HG02759 (cell line): ENCODE results near the gene KL.

Source experiments
- ATAC-seq: cut with Tn5 transposase; IDR thresholded peaks from one replicate; pipeline ENCODE4 v1.9.1; 2021; ENCODE audit warnings: mild to moderate bottlenecking, moderate library complexity; ENCODE audit not compliant: unreplicated experiment

Gene KL

DNA sequence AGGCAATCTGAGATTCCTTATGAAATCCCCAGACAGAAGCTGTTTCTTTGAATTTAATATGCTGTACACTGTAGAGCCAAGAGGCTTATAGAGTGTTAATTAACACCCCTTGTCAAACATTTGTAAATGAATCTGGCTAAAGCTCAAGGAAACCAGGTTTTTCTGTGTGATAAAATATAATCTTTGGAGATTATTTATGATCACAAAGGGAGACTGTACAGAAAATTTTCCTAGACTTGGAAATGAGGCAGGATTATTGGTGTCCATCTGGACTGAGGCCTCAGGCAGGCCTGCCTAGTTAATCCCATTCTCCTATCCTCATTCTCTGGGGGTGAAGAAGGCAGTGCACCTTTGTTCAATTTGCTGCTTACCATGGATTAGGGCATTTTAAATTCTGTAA lies 17.8 kb downstream of the KL start:
- ATAC-seq, result no peak

DNA sequence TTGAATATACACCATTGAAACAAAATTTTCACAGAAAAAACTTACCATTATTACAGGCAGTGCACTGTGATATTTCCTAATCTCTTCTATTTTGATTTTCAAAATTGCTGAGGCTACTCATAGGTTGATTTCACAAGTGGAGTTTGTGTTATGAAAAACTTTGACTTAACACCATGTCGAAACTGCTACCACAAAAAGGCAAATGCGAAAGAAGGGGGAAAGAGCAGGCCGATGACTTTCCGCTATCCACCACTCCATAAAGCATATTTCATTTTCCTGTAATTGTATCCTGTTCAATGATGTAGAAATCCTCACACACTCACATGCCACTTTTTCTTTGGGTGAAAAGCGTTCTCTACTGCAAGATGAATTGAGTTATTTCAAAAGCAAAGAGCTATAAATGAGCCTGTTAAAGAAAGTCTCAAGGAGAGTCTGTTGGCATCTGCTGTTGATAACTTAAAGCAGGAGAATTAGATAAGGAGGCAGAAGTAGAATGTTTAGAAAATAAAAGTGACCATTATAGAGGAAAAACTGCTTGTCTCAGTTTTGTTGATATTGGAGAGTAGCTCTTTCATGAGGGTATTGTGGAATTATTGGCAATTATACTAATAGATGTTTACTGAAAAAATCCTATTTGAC lies 18.8 kb downstream of the KL start:
- ATAC-seq, result no peak

DNA sequence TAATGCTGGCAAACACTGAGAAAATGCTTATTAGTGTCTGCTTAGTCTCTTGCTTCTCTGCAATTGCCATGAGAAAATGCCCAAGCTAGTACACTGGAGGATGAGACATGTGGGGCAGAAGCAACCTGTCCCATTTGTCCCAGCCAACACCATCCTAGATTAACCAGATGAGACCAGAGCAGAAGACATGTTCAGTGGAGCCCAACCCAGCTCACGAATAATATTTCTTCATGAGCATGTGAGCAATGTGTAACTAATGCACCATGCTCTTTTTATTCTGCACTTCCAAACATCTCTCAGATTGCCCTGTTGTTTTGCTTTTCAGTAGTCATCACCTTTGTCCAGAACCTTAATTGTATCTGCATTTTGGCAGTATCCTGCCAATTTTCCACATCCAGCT lies 21.4 kb downstream of the KL start:
- ATAC-seq, result no peak

GRCh38 chr13:33040090-33040489 lies 23.9 kb downstream of the KL start:
- ATAC-seq, result no peak

GRCh38 chr13:33045851-33046592 lies 29.8 kb downstream of the KL start:
- no peak for ATAC-seq

- no peak for ATAC-seq
Measured at GRCh38 chr13:33050161-33050560, 33.9 kb downstream of the KL start.

GRCh38 chr13:33051632-33052031 lies 35.4 kb downstream of the KL start:
- peak; percentile 75 for ATAC-seq

DNA sequence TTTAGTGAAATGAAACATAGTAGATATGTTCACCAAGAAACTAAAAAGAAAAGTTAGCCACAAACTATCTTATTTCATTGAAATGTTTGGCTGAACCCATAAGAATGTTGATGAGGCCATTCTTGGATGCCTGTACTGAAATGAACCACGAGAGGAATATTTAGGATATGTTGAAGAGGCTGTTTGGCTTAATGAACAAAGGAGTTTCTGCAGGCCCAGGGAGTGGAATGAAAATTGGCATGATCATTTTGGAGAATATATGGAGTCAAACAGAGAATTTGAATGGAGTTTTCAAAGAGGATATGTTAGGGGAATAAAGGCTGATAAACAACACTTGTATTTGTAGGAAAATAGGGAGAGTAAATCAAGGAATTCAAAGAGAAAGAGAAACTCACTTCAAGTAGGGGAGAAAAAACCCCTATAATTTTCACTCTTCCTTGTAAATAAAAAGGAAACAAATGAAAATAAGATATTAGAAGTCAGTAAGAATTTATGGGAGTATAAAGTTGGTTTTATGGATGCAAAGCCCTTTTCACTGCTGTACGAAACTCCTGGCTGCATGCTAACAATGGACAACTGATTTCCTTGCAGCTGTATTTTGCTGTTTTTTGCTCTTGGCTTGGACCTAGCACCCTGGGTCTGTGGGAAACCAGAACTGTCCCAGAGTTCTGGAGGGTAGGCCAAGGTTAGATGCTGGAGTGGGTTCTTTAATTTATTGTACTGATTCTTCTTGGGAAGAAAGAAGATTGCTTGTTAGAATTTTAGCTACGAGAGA lies 36.5 kb downstream of the KL start:
- ATAC-seq, result no peak

DNA sequence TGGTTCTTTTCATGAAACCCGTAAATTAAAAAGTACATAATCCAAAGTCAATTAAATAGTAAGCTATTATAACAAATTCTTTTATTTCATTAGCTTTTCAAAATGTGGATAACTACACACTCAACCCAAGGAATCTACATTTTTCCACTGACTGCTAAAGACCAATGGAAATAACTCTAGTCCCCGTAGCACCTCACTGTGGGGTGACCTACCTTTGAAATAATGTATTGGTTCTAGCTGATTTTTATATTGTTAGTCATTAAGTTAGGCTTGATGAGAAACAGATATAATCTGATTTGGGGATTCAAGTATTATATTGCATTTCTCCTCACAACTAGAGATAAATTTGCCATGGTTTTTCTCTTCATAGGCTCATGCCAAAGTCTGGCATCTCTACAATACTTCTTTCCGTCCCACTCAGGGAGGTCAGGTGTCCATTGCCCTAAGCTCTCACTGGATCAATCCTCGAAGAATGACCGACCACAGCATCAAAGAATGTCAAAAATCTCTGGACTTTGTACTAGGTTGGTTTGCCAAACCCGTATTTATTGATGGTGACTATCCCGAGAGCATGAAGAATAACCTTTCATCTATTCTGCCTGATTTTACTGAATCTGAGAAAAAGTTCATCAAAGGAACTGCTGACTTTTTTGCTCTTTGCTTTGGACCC lies 37.3 kb downstream of the KL start:
- no peak for ATAC-seq

DNA sequence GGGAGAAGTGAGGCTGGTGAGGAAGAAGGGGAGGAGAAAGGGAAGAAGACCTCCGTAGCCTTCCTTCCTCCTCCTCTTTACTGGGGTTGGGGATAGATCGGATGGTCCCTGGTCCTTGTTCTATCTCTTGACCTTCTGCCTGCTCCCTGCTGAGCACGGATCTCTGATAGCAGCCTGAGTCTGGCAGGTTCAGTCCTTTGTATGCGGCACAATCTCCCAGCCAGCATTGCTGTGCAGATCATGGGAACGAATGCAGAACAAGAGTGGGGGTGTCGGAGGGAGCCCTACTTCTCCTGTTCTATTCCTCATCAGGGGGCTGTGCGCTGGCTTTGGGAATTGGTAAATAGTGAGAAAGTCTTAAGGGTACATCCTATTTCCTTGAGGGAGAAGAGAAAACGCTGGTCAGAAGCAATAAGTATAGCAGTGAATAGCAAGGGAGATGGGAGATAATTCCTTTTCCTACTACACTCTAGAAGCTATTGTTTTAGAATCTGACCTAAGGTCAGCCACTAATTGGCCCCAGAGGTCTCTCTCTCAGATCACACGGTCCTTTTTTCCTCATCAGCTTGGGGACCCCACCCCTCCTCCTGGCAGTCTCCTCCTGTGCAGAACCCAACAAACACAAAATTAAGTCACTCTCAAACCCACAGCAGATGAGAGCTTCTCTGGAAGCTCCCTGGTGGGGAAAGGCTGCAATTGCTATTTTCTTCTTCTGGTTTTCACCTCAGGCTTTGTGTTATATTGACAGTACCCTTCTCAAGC lies 41.0 kb downstream of the KL start:
- peak; percentile 67 for ATAC-seq

DNA sequence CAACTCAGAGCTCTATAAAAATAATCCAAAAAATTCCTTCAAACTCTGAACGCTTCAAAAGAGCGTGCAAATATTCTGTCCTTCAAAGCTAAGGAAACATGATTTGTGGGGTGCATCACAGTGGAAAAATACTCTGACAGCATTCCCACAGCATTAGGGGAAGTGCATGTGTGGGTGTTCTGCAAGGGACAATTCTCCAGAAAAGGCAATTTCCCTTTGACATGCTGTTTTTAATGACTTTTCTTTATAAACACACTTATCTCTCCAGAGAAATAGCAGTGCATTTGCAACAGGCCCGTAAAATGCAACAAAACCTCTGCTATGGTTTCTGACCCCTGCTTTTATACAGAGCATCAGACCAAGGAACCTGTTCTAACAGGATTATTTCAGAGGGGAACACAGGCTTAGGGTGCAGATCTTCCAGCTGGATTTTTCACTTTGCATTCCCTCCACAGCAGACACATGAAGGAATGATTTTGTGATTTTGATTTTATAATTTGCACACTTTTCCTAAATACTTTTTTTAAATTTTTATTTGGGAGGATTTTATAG lies 42.6 kb downstream of the KL start:
- no peak for ATAC-seq

DNA sequence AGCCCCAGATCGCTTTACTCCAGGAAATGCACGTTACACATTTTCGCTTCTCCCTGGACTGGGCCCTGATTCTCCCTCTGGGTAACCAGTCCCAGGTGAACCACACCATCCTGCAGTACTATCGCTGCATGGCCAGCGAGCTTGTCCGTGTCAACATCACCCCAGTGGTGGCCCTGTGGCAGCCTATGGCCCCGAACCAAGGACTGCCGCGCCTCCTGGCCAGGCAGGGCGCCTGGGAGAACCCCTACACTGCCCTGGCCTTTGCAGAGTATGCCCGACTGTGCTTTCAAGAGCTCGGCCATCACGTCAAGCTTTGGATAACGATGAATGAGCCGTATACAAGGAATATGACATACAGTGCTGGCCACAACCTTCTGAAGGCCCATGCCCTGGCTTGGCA lies 44.6 kb downstream of the KL start:
- no peak for ATAC-seq

- ATAC-seq, result no peak
Measured at GRCh38 chr13:33066329-33066728, 50.1 kb downstream of the KL start.

DNA sequence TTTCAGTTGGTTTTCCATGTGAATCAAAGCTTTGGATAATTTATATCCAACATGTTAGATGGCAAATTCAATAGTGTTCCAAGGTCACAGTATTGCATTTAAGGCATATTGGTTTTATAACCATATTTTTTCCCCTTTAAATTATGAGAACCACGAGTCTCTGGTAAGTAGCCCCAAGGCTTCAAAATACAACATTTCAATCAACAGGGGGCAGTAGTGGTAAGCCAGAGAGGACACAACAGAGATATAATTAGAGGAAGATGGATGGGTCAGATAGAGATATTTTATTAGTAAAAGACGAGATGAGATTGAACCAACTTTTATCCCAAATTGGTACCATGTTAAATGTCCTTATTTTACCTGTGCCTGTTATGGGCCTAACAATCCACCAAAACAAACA lies 53.1 kb downstream of the KL start:
- ATAC-seq, result no peak

DNA sequence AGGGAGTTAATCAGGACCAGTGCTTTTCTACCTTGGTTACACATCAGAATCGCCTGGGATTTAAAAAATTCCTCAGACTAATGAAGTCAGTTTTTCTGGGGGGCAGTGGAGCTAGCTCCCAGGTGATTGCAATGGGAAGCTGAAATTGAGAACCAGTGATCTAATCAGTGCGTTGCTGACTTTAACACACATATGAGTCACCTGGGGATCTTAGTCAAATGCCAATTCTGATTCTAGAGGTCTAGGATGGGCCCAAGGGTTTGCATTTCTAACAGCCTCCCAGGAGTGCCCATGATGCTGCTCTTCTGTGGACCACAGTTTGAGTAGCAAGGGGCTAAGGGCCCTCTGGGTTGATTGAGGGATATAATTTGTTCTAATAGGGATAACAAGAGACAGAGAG lies 54.5 kb downstream of the KL start:
- no peak for ATAC-seq

GRCh38 chr13:33072282-33072681 lies 56.1 kb downstream of the KL start:
- no peak for ATAC-seq

- ATAC-seq, result no peak
Measured at GRCh38 chr13:33072759-33073158, 56.5 kb downstream of the KL start.

DNA sequence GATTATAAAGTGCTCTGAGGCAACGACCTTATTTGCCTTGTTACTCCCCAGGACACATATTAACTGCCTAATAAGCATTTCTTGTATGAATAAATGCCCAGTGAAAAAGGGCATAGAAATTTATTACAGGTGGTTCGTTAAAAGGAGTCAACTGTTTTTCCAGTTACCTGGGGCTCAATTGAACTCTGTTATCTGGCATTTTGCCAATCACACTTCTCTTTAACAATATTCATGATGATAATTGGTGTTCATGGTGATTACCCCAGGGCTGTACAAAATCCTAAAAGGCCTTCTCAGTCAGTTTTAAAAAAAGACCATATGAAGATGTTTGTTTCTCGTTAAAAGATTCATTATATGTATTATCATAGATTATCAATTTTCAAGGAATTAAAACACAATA lies 57.1 kb downstream of the KL start:
- no peak for ATAC-seq

DNA sequence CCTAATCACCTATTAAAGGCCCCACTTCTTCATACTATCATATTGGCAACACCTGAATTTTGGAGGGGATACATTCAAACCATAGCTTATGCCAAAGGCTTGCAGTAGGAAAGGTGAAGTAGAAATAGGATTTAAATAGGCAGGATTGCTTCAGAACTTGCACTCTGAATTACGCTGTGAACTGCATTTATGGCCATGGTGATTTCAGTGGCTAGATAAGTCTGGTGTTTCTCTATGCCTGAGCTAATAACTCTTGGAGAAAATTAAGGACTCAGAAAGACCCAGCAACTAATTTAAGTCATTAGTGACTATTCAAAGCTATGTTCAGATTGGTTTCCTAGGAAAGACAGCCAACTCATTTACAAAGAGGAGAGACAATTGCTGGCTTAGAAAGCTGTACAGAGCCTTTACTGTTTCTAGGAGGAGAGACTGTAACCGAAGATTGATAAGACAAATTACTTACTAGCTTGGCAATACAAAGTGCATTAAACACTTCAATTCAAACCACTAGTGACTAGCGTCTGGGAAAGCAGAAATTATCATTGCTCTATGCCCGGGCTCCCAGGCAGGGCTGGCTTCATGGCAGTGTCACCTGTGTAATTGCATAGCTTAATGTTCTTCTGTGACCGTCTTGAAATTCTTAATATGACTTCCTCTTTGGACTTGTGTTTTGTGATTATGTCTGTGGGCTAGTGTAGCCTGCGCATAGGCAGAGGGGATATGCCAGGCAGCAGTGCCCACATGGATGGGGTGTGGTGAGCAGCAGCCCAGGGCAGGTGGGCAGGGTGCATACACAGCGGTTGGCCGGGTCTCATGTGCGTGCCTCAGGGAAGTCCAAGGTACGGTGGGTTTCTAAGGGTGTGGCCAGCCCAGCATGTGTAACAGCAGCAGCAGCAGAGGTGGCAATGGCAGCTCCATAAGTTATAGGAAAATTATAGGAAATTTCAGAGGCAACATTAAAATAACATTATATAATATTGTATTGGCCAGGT lies 60.1 kb downstream of the KL start:
- no peak for ATAC-seq
